A673 (cell line): ENCODE measurements around the gene DCC.

Experiments
- EZH2 ChIP-seq: fragments of 200-600 bp; sonication (generic); IDR thresholded peaks from 2 replicates; pipeline ENCODE4 v1.6.1; 2017; ENCODE audit warnings: borderline replicate concordance, low read depth, mild to moderate bottlenecking, mixed read lengths, antibody characterized with exemption, low read length; ENCODE audit not compliant: poor library complexity, severe bottlenecking
- TF ChIP-seq, protein P1 (sequence below): fragments of 300-800, 200-600 bp; sonication (generic); conservative IDR thresholded peaks from 2 replicates; pipeline ENCODE4 v1.5.1; 2017; ENCODE audit warnings: low read depth, mild to moderate bottlenecking, antibody characterized with exemption, low read length, moderate library complexity, mixed read lengths

DNA sequence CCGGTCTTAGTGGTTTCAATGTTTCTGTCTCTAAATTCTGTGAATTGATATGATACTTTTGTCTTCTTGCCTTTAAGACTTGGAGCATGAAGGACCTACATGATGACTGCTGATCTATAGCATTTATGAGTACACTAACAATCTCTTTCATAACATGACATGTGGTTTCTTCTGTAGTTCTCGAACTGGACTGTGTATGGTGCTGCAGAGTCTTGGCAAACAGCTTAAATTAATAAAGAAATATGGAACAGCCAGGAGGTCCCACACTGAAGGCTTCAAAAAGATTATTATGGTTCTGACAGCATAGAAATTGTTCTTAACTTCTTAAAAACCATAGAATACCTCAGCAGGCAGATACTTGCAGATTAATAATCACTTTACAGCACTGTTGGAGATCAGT, 145.0 kb downstream of the DCC start:
- TF ChIP-seq, protein P1, sequence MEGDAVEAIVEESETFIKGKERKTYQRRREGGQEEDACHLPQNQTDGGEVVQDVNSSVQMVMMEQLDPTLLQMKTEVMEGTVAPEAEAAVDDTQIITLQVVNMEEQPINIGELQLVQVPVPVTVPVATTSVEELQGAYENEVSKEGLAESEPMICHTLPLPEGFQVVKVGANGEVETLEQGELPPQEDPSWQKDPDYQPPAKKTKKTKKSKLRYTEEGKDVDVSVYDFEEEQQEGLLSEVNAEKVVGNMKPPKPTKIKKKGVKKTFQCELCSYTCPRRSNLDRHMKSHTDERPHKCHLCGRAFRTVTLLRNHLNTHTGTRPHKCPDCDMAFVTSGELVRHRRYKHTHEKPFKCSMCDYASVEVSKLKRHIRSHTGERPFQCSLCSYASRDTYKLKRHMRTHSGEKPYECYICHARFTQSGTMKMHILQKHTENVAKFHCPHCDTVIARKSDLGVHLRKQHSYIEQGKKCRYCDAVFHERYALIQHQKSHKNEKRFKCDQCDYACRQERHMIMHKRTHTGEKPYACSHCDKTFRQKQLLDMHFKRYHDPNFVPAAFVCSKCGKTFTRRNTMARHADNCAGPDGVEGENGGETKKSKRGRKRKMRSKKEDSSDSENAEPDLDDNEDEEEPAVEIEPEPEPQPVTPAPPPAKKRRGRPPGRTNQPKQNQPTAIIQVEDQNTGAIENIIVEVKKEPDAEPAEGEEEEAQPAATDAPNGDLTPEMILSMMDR, result peak; percentile 62
- TF ChIP-seq EZH2, result no peak
